WERI-Rb-1 (cell line): ENCODE results near the gene ST7L.

Experiments
- DNase-seq: peaks from one replicate; pipeline ENCODE4 v3.0.0-alpha.2; 2020
- H3K27ac ChIP-seq: fragments of 250-450 bp; sonication (Bioruptor Pico); 2 replicates; pipeline ENCODE4 v1.5.1; 2020; ENCODE audit warnings: mild to moderate bottlenecking, moderate library complexity
- H3K27me3 ChIP-seq: fragments of 250-450 bp; sonication (Bioruptor Pico); 2 replicates; pipeline ENCODE4 v1.5.1; 2021; ENCODE audit warnings: mild to moderate bottlenecking, low read depth, moderate library complexity; ENCODE audit not compliant: insufficient read depth, severe bottlenecking
- H3K36me3 ChIP-seq: fragments of 250-450 bp; sonication (Bioruptor Pico); 2 replicates; pipeline ENCODE4 v1.5.1; 2020; ENCODE audit warnings: mild to moderate bottlenecking, moderate library complexity
- H3K4me3 ChIP-seq: 2 replicates; pipeline ENCODE4 v1.5.1; 2011; ENCODE audit warnings: low read depth, mild to moderate bottlenecking, control low read depth, low read length
- H3K9me3 ChIP-seq: fragments of 250-450 bp; sonication (Bioruptor Pico); 2 replicates; pipeline ENCODE4 v1.5.1; 2021; ENCODE audit warnings: mild to moderate bottlenecking, moderate library complexity; ENCODE audit not compliant: severe bottlenecking
- CTCF ChIP-seq: IDR thresholded peaks from 2 replicates; pipeline ENCODE4 v1.5.1; 2011; ENCODE audit warnings: low read depth, mild to moderate bottlenecking, control low read depth, inconsistent platforms, low read length

The ST7L gene

GRCh38 chr1:112548547-112548946 is 70.4 kb downstream of the ST7L start:
- H3K36me3 ChIP-seq = peaks cover 2% of the 10 kb centered on the region
- no peak for DNase-seq
- TF ChIP-seq CTCF = no peak

DNA sequence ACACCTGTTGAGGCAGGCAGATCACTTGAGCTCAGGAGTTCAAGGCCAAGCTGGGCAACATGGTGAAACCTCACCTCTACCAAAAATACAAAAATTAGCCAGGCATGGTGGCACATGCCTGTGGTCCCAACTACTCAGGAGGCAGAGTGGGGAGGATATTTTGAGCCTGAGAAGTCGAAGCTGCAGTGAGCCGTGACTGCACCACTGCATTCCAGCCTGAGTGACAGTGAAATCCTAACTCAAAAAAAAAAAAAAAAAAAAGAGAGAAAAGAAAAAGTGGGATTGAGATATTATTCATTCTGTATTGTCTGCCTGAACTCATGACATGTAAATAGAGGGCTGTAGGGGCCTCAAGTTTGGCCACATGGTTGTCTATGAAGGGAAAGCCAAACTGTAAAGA is 72.9 kb downstream of the ST7L start:
- Histone ChIP-seq H3K36me3 (peaks cover 8% of the 10 kb centered on the region), H3K27me3 (no peaks in the 10 kb centered on the region), H3K27ac (no peak overlapping the region), H3K9me3 (no peaks in the 10 kb centered on the region), H3K4me3 (no peak overlapping the region)
- no peak for DNase-seq
- TF ChIP-seq CTCF = no peak

More at GRCh38 chr1:112548547-112548946, 70.4 kb downstream of the ST7L start:
- Histone ChIP-seq H3K27me3 (no peaks in the 10 kb centered on the region), H3K27ac (no peak overlapping the region), H3K9me3 (no peaks in the 10 kb centered on the region), H3K4me3 (no peak overlapping the region)

- peaks cover 16% of the 10 kb centered on the region for H3K36me3 ChIP-seq
- H3K27me3 ChIP-seq = no peaks in the 10 kb centered on the region
- no peak overlapping the region for H3K4me3 ChIP-seq
- no peak for TF ChIP-seq CTCF
- no peak overlapping the region for H3K27ac ChIP-seq
- H3K9me3 ChIP-seq = no peaks in the 10 kb centered on the region
- DNase-seq = no peak
Observed at GRCh38 chr1:112544751-112545150, 74.2 kb downstream of the ST7L start.

DNA sequence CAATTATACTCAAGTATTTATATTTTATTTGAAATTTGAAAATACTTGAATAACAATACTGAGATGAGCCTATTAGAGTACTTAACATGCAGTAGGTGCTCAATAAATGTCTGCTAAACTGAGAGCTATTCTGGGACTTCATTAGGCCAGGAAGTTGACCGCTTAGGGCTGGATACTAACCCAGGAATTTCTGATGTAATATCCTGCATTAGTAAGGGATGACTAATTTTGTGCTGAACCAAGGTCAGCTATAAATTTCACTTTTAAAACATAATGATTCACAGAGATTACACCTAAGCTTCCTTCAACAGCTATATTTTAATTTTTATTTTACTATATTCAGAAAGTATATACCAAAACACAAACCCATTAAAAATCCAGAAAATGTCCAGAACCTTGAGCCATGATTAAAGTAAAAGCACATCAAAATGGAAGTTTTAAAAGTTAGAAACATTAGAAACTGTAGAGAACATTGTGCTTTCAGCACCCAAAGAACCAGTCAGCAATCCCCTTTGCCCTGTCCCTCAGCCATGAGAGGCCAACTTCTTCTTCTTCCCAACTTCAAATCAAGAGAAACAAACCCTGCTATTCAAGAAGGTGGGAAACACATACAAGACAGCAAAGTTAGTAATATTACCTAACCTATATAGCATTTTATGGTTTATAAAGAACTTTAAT is 74.8 kb downstream of the ST7L start:
- no peak overlapping the region for H3K27ac ChIP-seq
- DNase-seq = no peak
- peaks cover 17% of the 10 kb centered on the region for H3K36me3 ChIP-seq
- H3K4me3 ChIP-seq = no peak overlapping the region
- H3K27me3 ChIP-seq = no peaks in the 10 kb centered on the region
- no peak for TF ChIP-seq CTCF
- no peaks in the 10 kb centered on the region for H3K9me3 ChIP-seq

DNA sequence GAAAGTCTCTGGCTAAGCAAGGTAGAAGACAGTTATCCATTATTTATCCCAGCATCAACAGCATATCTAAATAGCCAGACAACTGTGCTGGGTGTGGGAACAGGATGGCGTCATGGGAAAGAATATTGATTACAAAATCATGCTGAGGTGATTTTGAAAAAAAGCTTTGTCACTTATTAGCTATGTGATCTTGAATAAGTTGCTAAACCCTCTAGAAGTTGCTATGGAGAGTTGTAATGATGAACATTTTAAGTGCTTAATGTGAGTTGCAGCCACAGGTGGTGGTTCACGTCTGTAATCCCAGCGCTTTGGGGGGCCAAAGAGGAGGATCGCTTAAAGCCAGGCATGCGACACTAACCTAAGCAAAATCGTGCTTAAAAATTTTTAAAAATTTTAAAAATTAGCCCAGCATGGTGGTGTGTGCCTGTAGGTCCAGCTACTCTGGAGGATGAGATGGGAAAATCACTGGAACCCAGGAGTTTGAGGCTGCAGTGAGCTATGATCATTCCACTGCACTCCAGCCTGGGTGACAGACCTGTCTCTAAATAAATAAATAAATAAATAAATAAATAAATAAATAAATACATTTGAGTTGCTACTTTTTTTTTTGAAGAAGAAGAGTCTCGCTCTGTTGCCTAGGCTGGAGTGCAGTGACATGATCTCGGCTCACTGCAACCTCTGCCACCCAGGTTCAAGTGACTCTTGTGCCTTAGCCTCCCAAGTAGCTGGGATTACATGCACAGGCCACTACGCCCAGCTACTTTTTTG is 76.6 kb downstream of the ST7L start:
- Histone ChIP-seq H3K9me3 (no peaks in the 10 kb centered on the region), H3K27me3 (no peaks in the 10 kb centered on the region), H3K36me3 (peaks cover 24% of the 10 kb centered on the region), H3K4me3 (no peak overlapping the region), H3K27ac (no peak overlapping the region)
- TF ChIP-seq CTCF = no peak
- no peak for DNase-seq
